Stimulated activated CD4-positive, alpha-beta T cell treated with anti-CD3 and anti-CD28 coated beads, Interleukin-4, amount 100 ng/mL, for 24 hours (primary cell): ENCODE data around the gene SSH3.

Experiments
- DNase-seq: peaks from one replicate; pipeline ENCODE4 v3.0.0-alpha.2; 2020

The SSH3 gene

DNA sequence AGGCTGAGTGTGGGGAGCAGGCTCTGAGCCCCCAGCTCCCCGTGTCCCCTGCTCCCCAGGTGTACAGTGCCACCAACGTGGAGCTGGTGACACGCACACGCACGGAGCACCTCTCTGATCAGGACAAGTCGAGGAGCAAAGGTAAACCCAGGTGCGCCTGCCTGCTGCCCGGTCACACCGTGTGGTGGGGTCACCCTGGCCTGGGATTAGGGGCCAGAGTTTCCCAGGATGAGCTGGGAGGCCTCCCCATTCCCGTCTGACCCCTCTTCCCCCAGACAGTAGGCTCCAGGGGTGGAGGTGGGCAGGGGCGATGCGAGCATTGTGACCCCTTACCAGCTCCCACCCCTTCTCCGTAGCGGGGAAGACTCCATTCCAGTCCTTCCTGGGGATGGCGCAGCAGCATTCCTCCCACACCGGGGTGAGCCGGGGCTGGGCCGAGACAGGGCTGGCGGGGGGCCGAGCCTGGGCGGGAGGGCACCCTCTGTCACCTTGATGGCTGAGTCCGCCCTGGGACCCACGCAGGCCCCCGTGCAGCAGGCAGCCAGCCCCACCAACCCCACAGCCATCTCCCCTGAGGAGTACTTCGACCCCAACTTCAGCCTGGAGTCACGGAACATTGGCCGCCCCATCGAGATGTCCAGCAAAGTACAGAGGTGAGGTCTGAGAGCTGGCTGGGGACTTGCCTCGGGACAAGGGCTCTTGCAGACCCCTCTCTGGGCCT, 3.7 kb upstream of the SSH3 start:
- no peak for DNase-seq

DNA sequence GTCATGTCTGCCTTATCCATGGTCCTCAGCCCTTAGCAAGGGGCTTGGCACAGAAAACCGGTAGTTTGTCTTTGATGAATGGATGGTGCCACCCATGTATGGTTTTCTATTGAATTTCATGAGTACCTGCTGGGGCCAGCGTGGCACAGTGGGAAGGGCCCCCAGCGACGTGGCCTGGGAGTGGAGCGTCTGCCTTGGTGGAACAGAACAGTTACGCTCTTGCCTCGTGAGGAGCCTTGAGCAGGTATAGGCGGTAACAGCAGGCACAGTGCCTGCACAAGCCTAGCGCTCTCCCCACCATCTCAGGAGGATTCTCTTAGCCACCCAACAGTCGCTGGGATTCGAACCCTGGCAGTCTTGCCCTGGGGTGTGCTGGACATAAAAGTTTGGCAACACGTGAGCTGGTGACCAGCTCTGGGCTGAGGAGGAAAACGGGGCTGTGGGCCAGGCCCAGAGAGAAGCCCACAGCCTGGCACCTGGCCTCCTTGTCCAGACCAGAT, 3.0 kb upstream of the SSH3 start:
- DNase-seq, result no peak

DNA sequence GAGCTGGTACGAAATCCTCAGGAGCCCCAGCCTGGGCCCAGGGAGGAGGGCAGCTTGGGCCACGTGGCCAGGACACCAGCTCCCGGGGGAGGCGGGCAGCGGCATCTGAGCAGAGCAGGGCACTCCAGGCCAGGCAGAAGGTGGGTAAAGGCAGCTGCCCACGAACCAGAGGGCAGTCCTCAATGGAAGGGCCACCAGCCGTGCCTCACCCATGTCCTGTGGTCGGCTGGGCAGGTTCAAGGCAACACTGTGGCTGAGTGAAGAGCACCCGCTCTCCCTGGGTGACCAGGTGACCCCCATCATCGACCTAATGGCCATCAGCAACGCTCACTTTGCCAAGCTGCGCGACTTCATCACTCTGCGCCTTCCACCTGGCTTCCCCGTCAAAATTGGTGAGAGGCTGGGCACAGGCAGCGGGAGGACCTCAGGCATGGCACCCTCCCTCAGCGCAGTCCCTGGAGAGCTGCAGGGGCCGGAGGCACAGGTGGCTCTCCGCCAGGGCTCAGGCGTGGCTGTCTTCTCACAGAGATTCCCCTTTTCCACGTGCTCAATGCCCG, 2.5 kb upstream of the SSH3 start:
- DNase-seq, result no peak

DNA sequence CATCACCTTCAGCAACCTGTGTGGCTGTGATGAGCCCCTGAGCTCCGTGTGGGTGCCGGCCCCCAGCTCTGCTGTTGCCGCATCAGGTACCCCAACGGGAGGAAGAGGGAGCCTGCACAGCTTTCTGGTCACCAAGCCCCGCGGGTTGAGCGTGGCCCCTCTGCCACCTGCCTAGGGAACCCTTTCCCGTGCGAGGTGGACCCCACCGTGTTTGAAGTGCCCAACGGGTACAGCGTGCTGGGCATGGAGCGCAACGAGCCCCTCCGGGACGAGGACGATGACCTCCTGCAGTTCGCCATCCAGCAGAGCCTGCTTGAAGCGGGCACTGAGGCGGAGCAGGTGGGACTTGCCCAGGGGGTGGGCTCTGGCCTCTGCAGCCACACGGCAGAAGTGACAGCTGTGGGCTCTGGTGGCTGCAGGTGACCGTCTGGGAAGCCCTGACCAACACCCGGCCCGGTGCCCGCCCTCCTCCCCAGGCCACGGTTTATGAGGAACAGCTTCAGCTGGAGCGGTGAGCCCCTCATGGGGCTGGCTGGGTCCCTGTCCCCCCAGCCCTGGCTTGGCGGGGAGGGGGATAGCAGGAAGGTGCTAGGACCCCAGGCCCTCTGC, 1.9 kb upstream of the SSH3 start:
- DNase-seq, result no peak

DNA sequence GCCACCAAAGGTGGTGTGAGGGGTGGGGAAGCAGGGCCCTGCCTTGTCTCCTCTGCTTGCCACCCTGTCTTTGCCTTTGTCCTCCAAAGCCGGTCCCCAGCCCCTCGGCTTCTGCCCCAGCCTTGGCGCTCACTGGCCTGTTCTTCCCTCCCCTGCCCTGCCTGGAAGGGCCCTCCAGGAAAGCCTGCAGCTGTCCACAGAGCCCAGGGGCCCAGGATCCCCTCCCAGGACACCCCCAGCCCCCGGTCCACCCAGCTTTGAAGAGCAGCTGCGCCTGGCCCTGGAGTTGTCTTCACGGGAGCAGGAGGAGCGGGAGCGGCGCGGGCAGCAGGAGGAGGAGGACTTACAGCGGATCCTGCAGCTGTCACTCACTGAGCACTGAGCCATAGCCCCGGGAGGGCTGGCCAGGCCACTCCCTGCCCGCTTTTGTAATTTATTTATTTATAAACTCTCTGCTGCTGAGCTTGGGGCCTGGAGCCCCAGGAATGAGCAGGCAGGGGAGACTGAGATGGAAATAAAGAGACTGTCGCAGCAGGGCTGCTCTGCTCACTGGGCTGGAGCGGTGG, 1.3 kb upstream of the SSH3 start:
- DNase-seq, result no peak

DNA sequence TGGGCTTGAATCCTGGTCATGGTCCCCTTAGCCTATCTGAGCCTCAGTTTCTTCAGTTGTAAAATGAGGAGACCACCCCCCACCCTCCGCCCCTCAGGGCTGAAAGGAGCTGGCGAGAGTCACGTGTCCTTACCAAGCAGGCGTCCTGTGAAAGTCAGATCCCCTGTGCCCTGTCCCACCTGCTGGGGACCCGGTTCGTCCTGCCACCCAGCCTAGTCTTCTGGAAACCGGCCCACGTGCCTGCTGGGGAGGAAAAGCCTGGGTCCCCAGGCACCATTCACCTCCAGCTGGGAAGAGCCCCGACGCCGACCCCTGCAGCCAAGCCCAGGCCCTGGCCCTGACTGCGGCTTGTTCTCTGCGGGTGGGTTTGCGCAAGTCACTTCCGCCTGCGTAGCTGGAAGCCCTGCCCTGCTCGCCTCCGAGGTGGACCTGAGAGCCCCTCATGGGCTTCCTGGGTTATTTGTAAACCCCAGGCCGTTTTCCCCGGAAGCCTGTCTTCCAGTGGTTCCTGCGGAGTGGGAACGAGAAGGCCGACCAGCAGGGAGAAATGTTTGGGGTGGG, 679 bp upstream of the SSH3 start:
- DNase-seq, result no peak

DNA sequence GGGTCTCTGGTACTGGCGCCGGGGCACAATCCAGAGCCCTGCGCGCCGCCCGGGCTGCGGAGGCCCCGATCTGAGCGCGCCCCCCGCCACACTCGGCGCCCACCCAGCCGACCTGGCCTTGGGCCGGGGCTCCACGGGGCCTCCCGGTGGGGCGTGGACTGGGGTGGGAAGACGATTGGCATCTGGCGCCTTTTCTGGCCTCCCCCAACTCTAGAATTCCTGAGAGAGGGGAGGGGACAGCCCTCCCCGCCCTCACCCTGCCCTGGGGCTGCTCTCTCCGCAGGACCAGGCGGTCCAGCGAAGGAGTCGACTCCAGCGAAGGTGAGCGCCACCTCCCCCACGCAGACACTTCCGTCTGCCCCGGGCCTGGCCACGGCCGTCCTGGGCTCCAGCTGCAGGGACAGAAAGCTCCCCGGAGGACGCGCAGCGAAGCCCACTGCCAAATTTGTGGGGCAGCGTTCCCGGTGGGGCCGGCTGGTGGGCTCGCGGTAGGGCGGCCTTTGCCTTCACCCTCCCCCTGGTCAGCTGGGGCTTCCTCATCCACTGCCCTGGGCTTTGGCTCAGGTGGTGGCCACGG, 593 bp downstream of the SSH3 start:
- DNase-seq, result no peak

DNA sequence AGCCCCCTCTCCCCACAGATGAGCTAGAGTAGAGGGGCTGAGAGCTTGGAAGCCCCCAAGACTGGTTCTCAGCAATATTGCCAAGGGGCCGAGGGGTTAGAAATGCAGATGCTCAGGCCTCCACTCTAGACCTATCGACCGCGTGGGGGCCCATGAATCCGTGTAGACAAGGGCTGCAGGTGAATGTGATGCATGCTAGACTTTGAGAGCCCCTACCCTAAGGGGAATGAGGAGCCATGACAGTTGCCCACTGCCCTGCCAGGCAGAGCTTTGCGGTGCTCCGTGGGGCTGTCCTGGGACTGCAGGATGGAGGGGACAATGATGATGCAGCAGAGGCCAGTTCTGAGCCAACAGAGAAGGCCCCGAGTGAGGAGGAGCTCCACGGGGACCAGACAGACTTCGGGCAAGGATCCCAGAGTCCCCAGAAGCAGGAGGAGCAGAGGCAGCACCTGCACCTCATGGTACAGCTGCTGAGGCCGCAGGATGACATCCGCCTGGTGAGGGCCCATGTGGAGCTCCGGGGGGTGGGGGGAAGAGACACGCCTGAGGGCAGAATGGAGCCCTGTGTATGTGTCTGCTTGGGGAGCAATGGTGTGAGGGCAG, 1.3 kb downstream of the SSH3 start:
- no peak for DNase-seq

DNA sequence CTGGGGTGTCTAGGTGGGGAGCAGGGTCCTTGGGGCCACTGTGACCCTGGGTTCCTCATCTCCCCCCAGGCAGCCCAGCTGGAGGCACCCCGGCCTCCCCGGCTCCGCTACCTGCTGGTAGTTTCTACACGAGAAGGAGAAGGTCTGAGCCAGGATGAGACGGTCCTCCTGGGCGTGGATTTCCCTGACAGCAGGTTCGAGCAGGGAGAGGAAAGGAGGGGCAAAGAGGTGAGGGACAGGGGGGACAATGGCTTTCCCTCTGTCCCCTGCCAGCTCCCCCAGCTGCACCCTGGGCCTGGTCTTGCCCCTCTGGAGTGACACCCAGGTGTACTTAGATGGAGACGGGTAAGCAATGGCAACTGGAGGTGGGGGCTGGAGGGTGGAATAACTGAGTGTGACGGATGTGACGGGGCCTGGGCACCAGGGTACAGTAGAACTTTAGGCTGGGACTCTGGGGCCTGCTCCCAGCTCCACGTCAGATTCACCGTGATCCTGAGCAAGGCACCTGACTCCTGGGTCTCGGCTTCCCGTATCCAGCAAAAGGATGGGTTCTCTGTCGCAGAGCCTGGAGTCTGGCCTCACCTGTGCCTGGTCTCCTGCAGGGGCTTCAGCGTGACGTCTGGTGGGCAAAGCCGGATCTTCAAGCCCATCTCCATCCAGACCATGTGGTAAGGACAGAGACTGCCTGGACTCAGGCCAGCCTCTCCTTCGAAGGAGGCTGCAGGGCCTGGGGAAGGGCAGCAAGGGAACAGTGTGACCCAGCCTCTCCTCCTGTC, 3.6 kb downstream of the SSH3 start:
- DNase-seq, result no peak

DNA sequence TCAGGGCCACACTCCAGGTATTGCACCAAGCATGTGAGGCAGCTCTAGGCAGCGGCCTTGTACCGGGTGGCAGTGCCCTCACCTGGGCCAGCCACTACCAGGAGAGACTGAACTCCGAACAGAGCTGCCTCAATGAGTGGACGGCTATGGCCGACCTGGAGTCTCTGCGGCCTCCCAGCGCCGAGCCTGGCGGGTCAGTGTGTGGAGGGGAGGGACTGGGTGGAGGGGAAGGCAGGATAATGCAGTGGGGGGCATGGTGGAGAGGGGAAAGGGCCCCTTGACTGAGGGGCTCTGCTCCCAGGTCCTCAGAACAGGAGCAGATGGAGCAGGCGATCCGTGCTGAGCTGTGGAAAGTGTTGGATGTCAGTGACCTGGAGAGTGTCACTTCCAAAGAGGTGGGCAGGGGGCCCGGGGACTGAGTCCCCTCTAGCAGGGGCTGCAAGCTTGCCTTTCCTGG, 4.2 kb downstream of the SSH3 start:
- DNase-seq, result no peak

DNA sequence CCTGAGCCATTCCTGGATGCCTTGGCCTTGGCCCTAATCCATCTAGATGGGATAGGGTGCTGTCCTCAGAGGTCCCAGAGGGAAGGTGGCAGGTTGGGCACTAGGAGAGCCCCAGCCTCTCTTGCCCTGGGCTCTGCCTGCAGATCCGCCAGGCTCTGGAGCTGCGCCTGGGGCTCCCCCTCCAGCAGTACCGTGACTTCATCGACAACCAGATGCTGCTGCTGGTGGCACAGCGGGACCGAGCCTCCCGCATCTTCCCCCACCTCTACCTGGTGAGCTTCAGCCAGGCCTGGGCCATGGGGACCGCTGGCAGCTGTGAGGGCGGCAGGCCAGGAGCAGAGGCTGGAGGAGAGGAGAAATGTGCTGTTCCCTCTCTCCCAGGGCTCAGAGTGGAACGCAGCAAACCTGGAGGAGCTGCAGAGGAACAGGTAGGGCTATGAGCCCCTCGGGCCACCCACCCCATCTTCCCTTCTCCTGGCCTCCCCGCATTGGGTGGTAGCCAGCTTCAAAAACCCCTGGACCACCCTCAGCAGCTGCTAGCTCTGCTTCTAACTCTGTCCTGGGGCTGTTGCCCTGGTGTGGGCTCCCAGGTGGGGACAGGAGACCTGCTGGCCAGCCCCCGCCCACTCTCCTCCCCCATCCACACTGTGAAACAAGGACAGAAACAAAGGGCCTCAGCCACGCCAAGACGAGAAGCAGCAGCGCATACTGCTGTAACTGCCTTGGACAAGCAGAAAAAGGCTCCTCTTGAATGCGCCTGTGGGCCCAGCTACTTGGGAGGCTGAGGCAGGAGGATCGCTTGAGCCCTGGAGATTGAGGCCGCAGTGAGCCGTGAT, 4.9 kb downstream of the SSH3 start:
- DNase-seq, result no peak

DNA sequence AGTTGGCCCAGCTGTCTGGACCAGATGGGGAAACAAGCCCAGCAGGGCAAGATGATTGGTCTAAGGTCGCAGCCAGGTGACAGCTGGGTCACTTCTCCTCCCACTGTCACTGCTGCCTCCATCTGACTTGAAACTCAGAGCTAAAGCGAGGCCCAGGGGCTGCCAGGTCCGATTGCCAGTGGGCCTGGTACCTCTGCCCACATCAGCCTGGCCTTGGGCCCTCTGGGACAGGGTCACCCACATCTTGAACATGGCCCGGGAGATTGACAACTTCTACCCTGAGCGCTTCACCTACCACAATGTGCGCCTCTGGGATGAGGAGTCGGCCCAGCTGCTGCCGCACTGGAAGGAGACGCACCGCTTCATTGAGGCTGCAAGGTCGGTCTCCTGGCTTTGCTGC, 5.8 kb downstream of the SSH3 start:
- DNase-seq, result no peak

DNA sequence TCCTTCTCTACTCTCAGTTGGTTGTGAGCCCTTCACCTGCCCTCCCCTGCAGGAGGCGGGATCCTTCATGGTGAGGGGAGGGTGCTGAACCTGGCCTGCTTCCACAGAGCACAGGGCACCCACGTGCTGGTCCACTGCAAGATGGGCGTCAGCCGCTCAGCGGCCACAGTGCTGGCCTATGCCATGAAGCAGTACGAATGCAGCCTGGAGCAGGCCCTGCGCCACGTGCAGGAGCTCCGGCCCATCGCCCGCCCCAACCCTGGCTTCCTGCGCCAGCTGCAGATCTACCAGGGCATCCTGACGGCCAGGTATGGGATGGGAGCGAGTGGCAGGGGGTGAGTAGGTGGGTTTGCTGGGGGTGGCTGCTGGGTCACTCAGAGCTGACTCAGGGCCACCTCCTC, 6.3 kb downstream of the SSH3 start:
- no peak for DNase-seq

DNA sequence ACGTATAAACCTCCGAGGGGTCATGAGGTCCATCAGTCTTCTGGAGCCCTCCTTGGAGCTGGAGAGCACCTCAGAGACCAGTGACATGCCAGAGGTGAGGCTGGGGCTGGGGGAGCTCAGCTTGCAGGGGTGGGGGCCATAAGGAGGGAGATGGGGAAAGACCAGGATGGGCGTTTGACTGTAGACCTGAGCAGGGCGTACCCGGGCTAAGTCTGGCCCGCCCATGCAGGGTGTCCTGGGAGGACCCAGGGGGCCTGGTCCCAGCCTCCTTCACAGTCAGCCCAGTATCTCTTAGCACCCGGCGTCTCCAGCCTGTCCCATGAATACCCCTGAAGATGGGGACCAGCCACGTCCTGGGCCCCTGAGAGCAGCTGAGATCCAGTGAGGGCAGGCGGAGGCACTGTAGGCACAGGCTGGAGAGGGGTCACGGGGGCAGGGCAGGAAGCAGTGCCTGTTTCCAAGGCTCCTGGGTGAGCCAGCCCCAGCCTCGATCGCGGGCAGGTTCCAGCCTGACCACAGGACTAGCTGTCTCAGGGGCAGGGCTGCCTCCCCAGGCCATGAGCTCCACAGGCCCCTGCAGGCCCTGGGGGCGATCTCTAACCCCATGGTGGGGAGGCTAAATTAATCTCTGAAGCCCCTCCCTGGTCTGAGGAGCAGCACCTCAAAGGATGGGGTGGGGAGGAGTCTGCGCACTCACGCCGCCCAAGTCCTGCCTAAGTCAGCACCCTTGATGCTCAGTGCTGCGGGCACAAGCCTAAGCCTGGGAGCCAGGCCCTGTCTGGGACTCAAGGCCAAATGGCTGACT, 7.1 kb downstream of the SSH3 start:
- DNase-seq, result no peak

DNA sequence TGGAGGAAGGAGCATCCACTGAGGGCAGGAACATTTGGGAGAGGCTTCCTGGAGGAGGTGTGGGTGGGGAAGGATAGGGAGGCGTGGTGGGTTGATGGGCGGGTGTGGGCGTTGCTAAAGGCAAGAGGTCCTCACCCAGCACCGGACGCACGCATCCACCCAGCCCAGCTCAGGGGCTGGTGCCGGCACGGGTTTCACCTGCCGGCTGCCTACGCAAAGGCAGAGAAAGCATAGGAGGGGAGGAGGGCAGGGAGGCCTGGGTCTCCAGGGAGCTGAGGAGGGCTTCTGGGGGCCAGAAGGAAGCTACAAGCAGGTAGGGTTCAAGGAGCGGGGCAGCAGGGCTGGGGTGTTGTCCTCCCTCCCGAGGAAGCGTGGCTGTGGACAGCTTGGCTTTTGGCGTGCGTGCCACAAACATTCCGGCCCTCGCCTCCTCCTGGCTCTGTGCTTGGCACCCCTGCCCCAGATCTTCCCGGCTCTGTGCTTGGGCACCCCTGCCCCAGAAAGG, 7.8 kb downstream of the SSH3 start:
- no peak for DNase-seq

DNA sequence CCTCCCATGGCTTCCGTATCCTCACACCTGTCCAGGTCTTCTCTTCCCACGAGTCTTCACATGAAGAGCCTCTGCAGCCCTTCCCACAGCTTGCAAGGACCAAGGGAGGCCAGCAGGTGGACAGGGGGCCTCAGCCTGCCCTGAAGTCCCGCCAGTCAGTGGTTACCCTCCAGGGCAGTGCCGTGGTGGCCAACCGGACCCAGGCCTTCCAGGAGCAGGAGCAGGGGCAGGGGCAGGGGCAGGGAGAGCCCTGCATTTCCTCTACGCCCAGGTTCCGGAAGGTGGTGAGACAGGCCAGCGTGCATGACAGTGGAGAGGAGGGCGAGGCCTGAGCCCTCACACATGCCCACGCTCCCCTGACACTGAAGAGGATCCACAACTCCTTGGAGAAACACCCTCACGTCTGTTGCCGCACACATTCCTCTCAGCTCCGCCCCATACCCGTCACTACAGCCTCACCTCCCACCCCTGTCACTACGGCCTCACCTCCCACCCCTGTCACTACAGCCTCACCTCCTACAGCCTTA, 8.3 kb downstream of the SSH3 start:
- no peak for DNase-seq

DNA sequence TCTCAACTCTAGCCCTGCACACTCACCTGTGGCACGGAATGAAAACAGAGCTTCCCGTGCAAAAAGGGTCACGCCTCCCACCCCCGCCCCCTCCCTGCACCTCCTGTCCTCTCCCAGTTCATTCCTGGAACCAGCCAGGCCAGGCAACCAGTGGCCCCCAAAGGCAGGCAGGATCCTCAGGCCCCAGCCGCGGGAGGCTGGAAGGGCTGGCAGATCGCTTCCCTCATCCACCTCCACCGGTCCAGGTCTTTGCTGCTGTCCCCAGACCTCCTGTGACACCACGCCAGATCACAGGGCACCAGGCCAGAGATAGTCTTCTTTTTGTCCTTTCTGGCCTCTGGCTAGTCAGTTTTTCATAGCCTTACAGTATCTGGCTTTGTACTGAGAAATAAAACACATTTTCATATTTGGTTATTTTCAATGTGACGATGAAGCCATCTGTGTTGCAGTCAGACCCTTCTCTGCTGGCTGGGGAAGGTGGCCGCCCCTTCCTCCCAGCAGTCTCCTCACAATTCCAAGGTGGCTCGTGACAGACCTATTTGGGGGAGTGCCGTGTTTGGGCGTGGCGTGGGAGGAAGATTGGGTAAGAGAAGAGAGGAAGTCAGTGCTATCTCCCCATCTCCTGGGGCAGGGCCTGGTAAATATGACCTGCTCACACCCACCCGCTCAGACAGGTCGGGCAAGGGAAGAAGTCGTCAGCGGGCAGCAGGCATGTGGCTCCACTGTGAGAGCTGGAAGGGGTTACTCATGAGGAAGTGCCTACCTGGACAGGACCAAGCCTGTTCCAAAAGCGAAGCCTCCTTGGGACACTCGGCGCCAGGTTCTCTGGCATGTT, 9.1 kb downstream of the SSH3 start:
- DNase-seq, result peak; percentile 44

DNA sequence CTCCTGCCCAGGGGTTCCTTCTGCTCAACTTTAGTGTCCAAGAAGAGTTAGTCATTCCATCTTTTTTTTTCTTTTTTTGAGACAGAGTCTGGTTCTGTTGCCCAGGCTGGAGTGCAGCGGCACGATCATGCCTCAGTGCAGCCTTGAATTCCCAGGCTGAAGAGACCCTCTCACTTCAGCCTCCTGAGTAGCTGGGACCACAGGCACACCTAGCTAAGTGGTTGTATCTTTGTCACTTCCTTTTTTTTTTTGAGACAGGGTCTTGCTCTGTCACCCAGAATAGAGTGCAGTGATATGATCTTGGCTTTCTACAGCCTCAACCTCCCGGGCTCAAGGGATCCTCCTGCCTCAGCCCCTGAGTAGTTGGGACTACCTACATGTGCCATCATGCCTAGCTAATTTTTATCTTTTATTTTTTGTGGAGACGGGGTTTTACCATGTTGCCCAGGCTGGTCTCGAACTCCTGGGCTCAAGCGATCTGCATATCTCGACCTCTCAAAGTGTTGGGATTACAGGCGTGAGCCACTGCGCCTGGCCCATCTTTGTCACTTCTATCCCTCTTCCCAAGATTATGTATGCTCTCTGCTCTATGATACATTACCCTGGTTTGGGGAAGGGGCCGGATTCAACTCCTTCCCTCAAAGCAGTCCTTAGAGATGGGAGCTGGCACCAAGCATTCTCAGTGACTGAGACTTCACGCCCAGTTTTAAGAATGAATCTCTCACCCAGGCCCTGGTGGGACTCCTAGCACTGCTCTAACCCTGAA, 10.0 kb downstream of the SSH3 start:
- DNase-seq, result no peak
